ENCODE measurements around the gene SMYD2. TPM values are rescaled to one million over a fixed set of nuclear protein-coding genes. Genes with fewer than 3 reads are reported as not detected.

The SMYD2 gene
- 38.8 and 42.4 TPM in 2 replicates for total RNA-seq (2014; rRNA removed; shearing (Covaris generic))

- DNase-seq (ENCODE audit: low read depth), result peak; percentile 81
Measured at GRCh38 chr1:214281021-214281719, at the start of gene SMYD2. TSS of gene SMYD2 (plus strand) at chr1:214281159. CDS start at chr1:214281255, 96 bp downstream.

DNA sequence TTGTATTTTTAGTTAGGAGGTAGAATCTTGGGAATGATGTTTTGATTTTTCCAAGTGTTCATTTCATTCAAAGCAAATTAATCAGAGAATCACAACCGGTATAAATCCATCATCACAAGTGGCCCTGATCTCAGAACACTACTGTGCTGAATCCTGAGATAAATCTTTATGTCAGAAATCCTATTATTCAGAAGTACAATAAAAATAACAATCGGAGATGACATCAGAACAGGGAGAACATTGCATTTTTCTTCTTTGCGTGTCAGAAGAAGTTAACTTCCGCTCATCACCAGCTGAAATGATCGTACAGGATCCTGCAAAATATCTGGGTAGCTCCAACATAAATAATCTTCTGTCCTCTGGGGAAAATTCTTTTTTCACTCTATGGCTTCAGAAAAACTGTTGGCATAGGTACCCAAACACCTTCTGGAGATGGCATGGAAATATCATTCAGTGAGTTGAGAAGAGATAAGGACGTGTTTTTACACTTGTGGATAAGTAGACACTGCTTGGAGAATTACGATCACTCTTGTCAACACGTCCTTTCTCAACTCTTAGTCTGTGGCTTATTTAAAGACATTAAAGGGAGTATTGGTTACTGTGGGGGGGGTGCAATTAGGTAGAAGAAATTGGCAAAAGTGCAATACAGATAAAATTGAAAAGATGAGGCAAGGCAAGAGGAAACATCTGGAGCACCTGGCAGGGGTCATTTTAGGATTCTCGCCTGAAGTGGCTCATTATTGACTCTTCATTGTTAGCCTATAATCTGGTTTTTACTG is 46.9 kb upstream of the SMYD2 start:
- DNase-seq (ENCODE audit: low read depth), result no peak

GRCh38 chr1:214234635-214235025 is 46.3 kb upstream of the SMYD2 start:
- DNase-seq (ENCODE audit: low read depth), result no peak

- no peak for DNase-seq (ENCODE audit: low read depth)
Measured at GRCh38 chr1:214236477-214236876, 44.5 kb upstream of the SMYD2 start.

GRCh38 chr1:214241060-214241459 is 39.9 kb upstream of the SMYD2 start:
- no peak for DNase-seq (ENCODE audit: low read depth)

GRCh38 chr1:214244252-214244651 is 36.7 kb upstream of the SMYD2 start:
- DNase-seq (ENCODE audit: low read depth), result no peak

- no peak for DNase-seq (ENCODE audit: low read depth)
Measured at GRCh38 chr1:214244841-214245240, 36.1 kb upstream of the SMYD2 start.

- DNase-seq (ENCODE audit: low read depth), result no peak
Measured at GRCh38 chr1:214247501-214248041, 33.4 kb upstream of the SMYD2 start.

DNA sequence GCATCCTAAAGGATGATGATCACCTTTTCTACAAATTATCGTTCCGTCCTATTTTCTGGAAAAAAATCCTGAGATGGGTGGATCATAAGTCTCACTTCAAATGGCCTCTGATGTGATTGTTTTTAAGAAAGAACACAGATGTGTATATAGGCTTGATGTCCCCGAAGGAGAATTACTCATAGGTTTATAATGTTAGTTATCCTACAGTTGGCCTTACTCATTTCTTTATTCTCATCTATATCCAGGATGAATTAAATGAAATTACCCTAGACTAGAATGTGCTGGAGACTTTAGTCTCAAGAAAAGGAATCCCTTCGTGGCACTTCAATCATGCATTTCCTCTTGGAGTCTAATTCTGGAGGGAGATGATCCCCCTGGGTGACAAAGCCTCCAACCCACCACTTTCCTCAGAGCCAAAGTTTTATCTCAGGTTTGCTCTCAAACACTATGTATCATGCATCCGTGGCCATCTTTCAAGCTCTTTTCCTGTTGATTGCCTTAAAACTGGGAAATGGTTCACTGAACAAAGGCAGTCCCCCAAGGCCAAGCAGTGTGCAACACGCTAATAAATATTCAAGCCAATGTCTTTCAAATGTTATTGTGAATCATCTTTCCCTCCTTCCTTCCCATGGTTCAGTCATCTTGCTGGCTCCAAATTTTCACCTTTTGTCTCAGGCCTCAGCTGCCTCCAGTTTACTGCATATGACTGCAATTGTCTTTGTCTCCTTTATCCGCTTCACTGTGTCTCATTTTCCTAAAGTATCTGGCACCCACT is 32.5 kb upstream of the SMYD2 start:
- DNase-seq (ENCODE audit: low read depth), result no peak

- DNase-seq (ENCODE audit: low read depth), result no peak
Measured at GRCh38 chr1:214249651-214250050, 31.3 kb upstream of the SMYD2 start.

GRCh38 chr1:214251354-214251753 is 29.6 kb upstream of the SMYD2 start:
- no peak for DNase-seq (ENCODE audit: low read depth)

DNA sequence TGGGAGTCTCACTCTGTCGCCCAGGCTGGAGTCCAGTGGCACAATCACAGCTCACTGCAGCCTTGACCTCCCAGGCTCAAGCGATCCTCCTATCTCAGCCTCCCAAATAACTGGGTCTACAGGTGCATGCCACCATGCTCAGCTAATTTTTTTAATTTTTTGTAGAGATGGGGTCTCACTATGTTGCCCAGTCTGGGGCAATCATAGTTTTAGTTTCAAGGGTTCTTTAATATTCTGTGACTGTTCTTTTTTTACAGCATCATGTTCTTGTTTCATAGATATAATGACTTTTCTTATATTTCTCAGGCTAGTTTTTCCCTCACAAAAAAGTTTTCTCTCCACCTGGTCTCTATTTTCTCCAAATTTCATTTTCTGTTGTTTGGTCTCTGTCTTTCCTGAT is 25.4 kb upstream of the SMYD2 start:
- DNase-seq (ENCODE audit: low read depth), result no peak

GRCh38 chr1:214259353-214259977 is 21.5 kb upstream of the SMYD2 start:
- peak; percentile 18 for DNase-seq (ENCODE audit: low read depth)

- no peak for DNase-seq (ENCODE audit: low read depth)
Measured at GRCh38 chr1:214260561-214261205, 20.3 kb upstream of the SMYD2 start.

DNA sequence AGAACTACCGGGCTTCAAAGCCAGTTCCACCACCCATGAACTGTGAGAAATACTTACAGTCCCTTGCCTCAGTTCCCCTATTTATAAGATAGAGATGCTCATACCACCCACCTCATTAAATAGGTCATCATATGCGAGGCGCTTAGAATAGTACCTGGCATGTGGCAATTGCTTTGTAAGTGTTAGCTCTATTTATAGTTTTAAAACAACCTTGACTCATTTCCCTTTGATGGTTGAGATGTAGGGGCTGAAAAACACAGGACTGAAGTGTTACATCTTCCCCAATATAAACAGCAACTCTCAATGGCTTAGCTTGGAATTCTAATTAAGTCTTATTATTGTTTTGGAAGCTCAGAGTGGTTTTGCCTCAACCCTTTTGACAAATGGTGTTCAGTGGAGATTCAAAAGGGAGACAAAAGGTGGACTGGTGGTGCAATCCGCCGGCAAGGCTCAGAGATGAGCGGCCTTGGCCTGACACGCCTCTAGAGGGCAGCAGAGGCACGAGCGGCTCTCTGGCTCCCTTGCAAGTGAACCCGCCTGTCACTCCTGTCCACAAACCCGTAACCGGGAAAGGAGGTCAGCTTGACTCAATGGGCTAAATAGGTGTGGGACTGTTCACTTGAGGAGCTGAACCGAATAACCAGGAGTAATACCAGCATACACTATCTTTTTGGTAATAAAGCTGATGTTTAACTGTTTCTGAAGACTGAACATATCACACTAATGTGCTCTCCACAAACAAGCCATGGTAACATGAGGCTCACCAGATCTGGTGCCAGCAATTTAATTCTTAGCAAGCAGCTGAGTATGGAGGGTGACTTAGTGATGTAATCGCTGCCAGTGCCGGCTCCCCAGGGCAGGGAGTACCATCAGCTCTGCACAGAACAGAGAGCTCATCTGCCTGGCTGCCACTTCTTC is 19.5 kb upstream of the SMYD2 start:
- peak; percentile 83 for DNase-seq (ENCODE audit: low read depth)

- DNase-seq (ENCODE audit: low read depth), result peak; percentile 26
Measured at GRCh38 chr1:214264196-214264595, 16.8 kb upstream of the SMYD2 start.

DNA sequence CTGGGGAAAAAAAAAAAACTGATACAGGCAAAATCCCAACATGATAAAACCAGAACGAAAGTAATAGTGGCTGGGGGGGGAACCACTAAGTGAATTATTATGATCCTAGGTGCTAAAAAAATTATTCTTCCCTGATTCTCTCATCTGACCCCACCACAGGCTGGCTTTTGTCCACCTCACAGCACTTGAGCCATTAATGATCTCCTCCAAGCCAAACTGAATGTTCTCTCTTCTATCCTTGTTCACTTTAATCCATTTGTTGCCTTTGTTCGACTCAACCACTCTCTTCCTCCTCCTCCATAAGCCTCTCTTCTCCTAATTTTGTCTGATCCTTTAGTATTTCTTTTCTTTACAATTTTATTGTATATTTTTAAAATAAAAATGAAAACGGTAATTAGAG is 16.0 kb upstream of the SMYD2 start:
- DNase-seq (ENCODE audit: low read depth), result no peak

DNA sequence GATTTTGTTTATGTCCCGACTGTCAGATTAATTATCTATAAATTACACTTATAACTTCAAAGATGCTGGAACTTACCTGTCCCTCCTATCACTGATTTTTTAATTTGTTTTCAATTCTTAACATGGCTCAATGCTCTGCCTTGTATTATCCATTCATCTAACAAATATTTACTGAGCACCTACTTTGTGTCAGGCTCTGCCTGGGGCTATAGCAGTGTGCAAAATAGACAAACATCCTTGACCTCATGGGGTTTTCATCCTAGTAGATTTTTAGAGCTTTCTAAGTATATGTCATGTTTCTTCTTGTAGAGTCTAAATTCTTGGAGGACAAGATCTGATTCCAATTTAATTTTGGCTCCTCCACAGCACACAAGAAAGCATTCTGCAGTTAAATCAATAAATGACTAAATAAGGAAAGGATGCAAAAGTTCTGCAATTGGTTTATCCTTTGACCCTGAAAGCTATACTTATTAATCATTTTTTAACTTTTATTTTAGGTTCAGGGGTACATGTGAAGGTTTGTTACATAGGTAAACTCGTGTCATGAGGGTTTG is 10.8 kb upstream of the SMYD2 start:
- DNase-seq (ENCODE audit: low read depth), result no peak

DNA sequence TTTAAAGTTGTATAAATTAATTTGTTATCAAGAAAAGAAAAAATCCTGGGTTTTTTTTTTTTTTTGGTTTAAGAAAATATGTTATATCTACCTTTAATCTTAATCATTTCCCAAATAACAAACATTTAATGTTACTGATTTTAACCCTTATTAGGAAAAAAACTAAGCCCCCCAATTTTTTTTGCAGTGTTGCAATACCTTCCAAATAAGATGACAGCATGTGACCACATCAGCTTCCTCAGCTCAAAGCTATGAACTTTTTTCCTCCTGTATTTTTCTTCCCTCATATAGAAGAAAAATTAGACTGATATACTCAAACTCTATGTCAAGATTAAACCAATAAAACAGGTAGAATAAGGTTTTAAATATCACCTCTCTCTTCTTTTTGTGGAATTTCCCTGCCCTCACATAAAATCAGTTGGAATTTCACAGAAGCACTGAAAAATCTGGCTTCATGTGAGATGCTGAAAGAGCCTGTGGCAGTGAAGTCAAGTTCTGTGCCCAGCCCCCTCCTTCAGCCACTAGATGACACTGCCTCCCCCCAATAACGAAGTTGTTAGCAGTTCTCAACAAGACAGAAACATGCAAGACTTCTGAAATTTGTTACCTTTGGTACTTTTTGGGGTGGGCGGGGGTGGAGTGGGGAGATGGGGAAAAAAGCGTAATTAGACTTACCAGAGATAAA is 9.6 kb upstream of the SMYD2 start:
- DNase-seq (ENCODE audit: low read depth), result no peak
